ENCODE results near the gene BOD1.

The BOD1 gene

DNA sequence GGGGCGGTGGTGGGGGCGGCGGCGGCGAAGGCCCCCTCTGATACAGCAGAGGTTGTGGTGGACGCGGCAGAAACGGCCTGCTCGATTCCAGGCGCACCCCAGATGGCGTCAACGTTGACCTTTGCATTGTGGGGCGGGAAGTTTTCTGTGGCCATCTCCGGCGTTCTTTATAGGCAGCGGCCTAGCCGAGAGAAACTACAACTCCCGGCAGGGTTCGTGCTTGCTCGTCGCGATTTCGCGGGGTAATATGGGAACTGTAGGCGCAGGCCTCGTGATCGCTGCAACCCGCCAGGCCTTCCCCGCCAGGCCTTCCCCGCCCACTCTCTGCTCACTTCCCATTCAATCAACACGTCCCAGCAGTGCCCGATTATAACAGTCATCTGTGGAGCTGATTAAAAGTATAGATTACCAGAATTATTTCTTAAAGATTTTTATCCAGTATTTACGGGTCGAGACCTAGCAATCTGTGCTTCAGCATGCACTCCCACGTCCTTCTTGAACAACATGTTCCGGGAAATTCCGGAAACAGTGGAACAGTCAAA lies at the start of gene BOD1:
TSS of gene BOD1 (minus strand) at position 74 of the 542 bp plus-strand sequence. CDS start 214 bp downstream, outside the sequence.
- DNase-seq = peak; percentile 98

DNA sequence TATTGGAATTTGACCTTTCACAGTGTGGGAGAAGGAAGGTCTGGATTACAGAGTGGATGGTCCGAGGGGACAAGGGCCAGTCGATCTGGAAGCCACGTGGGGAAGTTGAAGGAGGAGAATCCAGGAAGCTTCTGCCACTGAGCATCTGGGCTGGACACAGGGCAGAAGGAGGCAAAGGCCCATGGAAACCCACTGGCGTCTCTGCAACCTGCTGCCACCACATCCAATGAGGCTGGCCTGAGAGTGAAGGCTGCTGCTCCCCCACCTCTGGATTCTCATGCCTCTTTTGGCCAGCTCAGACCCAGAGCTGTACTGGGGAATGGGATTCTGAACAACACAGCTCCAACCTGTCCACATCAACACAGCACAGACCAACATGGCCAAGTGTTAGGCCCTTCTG lies 48.9 kb upstream of the BOD1 start:
- DNase-seq = no peak

DNA sequence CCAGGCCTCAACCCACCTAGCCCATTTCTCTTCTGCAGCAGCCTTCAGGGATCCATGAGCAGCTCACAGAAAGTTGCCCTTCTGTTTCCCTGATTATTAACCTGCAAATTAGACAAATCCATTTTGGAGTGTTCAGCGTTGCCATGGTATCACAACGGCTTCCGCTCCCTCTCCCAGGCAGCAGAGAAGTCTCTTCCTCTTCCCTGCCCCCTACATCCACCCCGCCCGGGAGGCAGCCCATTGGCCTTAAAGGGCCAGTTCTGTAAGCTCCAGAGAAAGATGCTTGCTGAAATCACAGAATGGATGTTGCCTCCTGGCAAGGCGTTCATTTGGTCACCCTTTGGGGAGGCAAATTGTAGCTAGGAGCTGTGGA lies 47.7 kb upstream of the BOD1 start:
- DNase-seq = peak; percentile 51

DNA sequence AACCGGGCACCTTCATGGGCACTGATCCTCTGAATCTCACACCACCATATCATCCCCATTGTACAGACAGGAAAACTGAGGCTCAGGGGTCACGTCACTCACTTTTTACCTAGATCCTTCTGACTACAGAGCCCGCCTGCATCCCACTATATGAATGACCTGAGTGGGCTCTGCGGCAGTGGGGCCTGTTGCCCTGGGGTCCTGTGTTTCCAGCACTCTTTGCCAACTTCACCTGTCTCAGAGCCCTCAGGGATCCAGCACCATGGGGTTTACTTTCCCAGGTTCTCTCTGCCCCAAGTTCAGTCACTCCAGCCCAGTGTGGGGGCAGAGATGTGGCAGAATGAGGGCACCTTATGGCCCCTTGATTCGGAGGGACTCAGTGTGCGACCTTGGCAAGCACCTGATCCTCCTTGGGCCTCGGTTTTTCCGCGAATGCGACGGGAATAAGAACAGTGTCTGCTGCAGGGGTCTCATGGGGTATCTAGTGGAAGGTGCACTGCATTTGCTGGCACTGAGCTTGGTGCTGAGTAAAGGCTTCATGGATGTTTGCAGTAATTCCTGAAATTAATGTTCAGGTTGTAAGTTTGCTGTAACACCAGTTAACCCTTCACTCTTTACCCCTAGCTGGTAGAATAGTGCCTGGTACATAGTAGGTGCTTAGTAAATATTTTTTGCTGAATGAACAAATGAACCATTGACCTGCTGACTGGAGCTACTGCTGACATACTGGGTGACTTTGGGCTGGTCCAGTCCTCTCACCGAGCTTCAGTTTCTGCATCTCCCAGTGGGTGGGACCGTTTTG lies 47.1 kb upstream of the BOD1 start:
- DNase-seq = no peak

DNA sequence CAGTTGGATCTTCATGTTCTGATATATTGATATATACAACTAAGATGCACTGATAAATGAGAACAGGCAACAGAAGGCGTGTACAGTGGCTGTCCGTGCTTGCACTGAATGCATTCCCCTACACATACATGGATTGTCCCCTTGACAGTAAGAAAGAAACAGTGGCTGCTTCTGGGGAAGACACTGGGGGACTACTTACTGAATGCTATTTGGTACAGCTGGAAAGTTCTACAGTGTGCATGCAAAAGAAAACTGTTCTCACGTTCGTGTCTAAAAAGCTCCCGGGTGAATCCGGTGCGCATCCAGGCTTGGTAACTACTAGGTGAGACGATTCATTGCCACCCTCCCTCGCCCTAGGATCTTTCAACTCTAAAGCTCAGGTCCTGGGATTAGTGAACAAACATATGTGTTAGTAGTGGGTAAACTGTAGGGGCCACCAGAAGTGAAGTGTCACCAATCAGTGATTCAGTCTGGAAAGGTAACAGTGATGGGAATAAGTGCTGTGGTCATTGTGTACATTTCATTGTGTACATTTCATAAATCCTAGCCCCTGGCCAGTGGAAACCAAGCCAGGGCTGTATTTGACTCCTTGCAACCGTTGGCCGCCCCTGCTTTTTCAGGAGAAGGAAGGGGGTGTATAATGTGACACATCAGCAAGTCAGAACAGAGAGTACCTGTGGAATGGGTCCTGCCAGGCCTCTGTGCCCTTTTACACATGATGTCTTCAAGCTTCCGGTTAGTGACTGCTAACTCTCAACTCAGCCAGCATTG lies 46.3 kb upstream of the BOD1 start:
- no peak for DNase-seq

DNA sequence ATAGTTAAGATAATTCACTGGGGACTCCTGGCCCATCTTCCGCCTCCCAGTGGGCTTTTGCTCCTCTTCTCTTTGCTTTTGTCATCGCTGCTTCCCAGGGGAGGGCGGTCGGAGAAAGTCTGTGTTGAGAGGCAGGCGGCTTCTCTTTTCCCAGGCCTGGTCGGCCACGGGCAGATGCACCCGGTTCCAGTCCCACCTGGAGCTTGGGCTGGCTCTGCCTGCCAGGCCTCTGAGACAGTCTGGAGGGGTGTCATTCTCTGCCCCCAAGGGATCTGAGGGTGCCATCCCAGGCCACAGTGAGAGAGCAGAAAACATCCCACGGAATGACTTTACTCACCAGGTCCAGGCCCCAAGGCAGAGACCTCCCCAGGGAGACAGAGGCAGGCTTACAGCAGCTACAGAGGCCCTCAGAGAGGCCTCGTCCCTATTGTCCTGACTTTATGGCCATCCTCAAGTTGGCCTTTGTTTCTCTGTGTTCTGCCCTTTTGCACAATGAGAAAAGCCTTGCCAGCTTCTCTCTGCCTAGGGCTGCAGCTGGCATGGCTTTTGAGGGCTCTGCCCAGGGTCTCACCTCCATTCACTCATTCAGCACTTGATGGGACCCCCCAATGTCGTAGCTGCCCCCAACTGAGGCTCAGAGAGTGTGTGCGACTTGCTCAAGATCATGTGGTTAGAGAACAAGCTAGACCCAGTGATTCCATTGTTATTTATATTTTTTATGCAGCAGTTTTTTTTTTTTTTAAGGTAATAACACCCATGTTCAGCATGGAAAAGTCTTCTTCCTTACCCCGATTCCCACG lies 44.2 kb upstream of the BOD1 start:
- no peak for DNase-seq

DNA sequence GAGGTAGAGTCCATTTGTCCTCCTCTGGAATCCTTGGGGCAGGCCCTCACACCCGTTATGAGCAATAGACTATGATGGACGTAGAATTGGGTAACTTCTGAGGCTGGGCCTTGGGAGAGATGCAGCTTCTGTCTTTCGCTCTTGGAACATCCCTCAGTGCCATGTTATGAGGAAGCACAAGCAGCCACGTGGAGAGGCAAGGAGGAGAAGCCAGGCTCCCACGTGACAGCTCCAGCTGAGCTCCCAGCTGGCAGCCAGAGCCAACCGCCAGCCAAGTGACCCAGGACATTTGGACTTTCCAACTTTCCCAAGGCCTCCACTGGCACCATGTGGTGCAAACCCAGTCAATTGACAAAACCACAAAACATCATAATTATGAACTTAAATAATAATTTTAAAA lies 43.0 kb upstream of the BOD1 start:
- DNase-seq = no peak

DNA sequence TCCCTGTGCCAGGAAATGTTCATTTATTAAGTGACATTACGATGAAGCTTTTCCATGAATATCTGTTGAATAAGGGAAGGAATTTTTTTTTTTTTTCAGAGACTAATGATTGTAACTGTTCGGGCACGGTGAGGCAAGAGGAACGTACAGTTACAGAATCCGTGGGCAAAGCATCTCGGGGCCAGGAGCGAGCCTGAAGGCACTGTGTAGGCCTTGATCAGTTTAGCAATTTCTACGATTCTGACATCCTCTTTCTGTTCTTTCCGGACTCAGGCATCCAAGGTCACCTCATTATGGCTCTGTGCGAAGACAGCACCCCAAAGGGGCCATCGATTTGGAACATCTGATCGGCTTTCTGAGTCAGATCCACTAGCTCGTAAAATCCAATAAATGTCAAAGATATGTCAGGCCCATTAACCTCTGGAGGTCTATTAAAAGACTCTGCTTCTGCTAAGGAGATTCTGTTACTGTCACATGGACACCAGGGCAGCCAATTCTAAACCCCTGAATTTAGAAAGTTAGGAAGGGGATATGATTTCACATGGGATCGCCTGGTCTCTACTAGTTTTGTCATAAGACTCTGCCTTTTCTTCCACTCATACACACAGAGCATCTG lies 41.4 kb upstream of the BOD1 start:
- DNase-seq = no peak

DNA sequence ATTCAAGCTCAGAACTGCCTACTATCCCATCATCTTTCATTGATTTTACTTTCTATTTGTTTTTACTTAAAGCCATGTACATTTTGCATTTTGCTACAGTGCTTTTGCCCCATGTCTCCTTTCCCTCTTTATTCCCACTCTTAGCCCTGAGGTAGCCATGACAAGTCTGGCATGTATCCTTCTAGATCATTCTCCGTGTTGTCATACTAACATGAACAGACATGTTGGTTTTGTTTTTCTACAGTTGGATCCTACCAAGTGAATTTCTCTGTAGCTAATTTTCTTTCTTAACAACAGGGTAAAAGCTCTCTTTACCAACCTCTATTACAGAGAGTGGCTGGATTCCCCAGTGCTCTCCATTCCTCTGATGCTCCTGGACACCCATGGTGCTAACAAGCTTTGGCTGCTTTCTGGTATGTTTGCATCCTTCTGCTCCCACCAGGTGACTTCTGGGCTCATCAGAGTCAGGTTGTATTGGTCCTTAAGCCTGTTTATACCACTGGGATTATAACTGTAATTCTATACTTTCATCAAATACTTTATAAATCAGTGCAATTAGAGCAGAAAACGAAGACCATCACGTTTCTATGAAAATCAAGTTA lies 38.8 kb upstream of the BOD1 start:
- no peak for DNase-seq

DNA sequence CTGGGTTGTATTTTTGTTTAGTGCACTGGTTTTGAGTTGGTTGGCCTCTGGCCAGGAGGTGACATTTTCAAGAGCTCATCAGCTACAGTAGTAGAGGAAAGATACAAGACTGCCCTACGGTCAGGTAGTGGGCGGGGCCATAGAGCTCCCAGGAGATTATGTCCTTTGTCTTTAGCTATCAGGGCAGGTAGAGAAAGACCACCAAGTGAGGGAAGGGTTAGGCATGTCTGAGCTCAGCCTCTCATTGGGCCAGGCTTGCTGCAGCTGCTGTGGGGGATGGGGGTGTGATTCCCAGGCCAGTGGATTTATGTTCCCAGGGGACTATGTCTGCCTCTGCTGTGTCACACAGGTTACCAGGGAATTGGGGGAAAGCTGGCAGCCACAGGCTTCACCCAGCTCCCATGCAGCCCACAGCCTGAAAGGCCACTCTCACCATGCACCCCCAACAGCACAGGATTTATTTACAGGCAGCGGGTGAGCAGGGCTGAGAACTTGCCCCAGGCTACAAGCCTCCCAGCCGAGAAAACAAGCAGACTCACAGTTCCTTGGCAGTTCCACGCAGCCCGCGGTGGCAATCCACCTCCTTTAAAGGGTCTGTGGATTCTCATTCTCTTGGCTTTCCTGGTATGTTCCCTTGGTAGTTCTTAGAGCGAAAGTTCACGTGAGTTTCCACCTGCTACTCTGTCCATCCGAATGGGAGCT lies 37.5 kb upstream of the BOD1 start:
- DNase-seq = peak; percentile 48

DNA sequence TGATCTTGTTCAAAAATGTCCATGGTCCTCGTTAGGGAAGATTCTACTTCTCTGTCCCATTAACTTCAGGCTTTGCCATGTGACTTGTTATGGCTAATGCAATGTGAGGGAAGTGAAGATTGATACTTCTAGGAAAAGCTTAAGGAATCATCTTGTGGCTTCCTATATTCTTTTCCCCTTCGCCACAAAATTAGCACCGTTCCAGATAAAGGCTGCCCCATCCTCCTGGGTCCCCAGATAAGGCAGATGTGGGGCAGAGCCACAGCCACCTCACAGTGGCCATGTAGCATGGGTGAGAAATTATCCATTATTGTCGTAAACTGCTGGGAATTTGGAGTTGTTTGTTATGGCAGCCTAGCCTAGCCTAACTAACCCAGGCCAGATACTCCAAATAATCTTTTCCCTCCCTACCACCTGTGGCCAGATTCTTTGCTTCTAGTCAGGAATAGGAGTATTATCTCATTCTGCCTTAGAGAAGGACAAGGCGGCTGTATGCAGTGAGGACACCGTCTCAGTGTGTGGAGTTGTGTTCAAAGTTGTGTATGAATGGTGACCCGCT lies 31.9 kb upstream of the BOD1 start:
- DNase-seq = no peak

DNA sequence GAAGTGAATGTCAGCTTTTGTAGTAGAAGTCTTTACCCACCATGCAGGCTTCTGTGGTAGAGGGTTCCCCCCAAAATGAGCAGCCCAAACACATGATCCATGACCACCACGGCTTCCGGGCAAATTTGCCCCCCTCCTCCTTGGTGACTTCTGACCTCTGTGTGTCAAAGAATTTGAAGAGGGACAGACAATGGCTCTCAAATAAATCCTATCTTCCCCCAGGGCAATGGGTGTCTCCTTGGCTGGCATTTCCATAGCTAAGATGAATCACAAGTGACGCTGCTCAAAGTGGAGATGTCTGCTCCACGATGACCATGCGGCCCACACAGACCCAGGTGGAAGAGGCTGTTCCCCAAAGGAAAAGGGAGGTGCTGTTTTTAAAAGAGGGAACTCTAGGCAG lies 30.2 kb upstream of the BOD1 start:
- no peak for DNase-seq

DNA sequence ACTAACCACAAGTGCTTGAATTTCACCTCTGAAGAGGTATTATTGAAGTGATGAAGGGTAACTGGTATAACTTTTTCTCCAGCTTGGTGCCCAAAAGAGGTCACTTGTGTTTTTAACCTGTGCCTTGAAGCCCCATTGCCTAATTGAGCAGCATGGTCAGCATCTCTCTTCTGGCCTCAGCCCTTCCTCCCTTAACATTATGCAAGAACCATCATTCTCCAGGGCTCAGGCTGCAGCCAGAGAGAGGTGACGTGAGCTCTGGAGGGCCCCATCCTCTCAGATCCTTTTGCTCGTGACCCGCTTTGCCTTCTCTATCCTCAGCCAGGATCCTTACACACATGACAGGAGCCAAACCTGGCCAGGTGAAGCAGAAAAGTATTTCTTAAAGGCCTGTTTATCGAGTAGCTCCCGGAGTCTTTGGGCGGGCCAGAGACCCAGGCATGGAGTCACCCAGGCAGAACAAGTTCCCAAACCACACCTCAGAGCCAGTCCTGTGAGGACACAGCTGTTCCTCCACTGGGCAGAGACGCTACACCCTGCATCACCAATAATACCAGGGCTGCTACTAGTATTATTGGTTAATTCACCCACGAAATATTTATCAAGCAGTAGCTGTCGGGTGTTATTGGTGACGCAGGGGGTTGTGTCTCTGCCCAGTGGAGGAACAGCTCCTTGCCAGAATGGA lies 29.6 kb upstream of the BOD1 start:
- DNase-seq = no peak

DNA sequence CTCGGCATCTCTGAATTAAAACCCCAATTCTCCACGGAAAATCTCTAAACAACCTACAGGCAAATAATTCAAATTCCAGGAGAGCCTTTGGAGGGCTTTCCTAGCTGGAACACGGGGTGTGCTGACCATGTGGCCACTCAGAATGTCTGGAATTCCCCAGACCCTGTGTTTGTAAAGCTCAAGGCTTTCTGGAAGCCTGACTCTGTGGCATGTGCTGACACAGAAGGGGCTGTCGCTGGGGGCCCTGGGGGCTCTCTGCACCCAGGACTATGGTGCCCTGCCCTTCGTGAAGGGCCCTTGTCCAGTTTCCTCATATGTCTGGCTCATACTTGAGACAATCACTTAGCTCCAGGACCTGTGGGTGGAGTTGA lies 29.0 kb upstream of the BOD1 start:
- DNase-seq = no peak

DNA sequence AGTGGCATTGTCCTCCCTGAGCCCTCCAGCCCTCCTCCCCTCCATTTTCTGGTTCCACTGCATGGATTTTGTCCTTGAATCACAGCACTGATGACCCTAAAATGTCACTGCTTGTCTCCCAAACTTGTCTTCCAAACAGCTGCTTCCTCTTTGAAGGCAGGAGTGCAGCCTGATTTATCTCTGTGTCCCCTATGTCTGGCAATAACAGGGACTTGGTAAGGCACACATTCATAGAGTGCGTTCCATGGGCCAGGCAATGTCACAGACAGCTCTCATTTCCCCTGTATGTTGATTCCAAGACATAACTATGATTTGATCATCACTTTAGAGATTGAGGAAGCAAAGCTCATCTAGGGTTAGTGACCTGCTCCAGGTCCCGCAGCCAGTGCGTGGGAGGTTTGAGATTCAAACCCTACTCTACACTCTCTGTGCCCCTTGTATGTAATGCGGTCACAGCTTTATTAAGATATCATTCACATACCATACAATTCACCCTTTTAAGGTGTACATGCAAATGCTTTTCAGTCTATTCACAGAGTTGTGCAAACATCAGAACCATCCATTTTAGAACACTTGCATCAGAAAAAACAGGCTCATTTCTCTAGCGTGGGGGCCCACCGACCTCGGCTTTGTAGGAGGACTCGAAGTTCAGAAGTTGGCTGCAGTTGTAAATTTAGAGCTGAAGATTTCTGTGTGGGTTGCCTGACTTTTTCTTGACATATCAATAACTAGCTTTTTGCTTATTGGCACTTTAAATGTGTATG lies 28.4 kb upstream of the BOD1 start:
- no peak for DNase-seq

DNA sequence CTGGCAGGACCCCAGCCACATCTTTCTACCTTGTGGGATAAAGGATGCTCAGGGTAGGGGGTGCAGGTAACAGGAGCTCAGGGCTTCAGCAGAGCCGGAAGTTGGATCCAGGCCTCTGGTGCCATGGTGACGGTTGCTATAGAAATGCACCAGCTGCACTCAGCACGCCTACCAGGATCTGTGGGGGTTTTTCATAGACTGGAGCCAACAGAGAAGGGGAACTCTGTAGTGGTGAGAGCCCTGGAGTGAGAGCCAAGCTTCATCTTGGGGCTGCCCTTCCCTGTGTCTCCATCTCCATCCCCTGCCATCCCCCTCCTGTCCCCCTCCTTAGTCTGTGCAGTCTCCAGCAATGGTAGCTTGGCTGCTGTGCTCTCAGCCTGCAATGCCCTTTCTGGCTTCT lies 27.5 kb upstream of the BOD1 start:
- peak; percentile 66 for DNase-seq

DNA sequence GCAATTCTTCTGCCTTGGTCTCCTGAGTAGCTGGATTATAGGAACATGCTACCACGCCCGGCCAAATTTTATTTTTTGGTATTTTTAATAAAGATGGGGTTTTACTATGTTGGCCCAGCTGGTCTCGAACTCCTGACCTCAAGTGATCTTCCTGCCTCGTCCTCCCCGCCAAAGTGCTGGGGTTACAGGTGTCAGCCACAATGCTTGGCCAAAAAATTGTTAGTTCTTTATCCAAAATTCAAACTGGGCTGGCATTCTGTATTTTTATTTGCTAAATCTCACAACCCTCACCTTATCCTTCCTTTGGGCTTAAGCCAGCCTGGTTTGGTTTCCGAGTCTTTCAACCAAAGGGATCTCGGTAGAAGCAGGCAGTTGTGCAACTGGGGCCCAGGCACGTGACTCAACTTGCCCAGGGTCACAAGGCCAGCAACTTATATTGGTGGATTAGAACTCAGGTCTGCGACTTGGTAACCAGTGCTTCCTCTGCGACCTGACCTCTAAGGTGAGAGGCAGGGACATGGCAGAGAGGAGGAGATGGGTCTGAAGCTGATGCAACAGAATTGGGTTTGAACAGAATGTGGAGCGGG lies 26.5 kb upstream of the BOD1 start:
- no peak for DNase-seq

DNA sequence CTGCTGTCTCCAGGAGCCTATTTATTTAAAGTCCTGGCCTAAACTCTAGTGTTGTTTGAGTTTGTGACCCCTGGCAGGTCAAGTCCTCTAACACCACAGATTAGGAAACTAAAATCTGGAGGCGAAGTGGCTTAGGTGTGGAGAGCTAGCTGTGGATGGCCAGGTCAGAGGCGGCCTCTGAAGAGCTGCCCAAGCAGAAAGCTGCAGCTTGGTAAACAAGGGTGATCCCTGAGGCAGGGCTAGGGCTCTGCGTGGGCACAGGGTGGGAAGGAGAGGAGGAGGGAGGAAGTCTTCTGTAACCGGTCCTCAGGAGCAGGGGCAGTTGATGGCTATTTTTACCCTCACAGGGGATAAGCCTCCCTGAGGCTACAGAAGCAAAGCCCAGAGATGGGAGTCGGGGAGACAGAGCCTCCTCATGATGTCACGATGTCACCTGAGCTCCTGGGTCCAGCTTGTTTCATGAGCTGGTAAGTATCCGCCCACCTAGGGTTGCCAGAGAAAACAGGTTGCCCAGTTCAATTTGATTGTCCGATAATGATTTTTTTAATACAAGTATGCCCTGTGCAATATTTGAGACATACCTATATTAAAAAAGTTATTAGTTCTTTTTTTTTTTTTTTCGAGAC lies 25.9 kb upstream of the BOD1 start:
- DNase-seq = peak; percentile 3

DNA sequence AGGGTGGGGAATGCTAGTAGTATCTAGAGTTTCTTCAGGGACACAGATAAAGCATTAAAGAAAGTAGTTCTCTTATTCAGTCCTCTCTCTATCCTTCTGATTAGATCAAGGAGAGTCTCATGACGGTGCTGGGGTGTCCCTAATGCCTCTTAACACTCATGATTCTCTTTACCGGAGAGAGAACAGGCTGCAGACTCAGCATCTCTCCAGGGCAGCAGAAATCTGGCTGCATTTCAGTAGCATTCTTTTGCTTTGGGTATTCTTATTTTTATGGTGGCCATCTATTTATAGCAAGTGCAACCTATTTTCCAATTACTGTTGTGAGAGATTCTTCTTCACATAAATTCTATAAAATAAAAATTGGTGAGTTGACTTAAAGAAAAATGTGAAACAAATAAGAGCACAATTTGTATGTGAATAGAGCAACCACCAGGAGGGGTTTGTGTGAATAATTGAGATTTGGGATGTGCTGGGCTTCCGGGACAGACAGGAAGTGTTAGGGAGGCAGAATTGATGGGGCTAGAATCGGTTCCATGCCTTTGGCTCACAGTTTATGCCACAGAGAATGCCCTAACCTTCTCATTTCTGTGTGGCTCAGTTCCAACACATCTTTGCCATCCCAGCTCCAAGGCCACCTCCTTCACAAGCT lies 23.8 kb upstream of the BOD1 start:
- no peak for DNase-seq
